ENCODE measurements around the gene HMGXB3. TPM values are rescaled to one million over a fixed set of nuclear protein-coding genes. Genes with fewer than 3 reads are reported as not detected.
"Not testable (repeated sequence)": the region's sequence is repeated elsewhere in the genome, so short reads cannot be mapped to it uniquely, and the experiment has no call there.

HMGXB3 gene
- total RNA-seq, 1 donor from 2014 or later: 57.3 TPM

DNA sequence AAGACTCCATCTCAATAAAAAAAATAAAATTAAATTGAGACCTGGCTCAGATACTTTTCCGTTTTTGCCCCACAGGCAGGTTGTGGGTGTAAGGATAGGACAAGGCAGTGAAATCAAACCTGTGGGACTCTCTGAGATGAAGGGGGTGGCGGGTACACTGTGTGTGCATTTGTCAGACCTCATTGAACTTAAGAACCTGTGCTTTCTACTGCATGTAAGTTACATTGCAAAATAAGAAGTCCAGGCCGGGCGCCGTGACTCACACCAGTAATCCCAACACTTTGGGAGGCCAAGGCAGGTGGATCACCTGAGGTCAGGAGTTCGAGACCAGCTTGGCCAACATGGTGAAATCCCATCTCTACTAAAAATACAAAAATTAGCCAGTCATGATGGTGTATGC lies 84.2 kb downstream of the HMGXB3 start:
- not testable (repeated sequence) for DNase-seq (ENCODE audit: extremely low read depth, low read depth, low spot score)

DNA sequence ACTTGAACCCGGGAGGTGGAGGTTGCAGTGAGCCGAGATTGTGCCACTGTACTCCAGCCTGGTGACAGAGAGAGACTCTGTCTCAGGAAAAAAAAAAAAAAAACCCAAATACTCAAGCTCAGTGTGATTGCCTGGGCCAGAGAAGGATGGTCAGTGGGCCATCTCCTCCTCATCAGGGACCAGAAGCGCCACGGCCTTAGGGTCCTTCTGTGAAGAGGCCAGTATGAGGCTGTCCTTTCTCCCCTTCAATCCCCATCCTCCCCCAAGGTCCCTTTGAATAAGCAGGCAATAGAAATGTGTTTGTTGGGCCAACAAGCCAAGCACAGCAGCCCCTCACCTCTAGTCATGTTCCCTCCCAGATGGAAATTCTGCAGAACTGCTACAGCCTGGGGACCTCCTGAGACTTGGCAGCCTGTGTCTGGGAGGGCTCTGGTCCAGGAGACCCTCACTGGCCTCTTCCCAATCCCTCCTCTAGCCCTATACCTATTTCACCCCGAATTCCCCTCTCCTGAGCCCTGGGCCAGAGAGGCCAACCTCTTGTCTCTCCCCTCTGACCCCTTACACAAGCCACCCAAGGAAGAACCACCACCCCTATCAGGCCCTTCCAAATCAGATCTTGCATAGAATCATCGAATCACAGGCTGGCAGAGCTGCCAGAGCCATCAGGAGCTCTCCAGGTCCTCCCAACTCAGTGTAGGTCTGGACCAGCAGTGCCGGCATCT lies 84.8 kb downstream of the HMGXB3 start:
- DNase-seq (ENCODE audit: extremely low read depth, low read depth, low spot score): no peak

DNA sequence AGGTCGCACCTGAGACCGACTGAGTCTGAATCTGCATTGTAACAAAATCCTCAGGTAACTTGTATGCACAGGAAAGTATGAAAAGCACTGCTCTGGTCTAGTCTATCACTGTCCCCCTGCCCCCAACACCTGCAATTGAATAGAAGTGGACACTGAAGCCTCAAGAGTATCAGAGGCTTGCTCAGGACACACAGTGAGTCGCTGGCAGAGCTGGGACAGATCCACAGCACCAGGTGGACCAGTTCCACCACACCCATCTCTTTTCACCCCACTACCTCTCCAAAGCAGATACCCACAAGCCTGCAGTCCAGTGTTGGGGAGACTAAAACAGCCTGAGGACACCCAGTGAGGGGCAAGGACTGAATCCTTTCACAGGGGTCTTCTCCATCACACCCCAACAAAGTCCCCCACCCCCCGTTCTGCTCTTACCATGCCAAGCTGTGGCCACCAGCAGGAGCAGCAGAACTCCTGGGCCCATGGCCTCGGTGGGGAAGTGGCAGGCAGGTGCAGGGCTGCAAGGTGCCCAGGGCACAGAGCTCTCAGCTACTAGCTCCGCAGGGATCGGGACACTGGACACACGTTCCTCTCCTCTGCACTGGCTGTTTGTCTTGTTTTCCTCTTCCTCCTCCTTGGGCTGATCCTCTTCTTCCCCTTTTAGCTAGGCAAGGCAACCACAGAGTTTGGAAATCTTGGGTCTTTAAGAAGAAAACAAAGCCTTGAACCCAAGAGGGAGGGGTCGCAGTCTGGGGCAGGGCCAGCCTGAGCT lies 85.6 kb downstream of the HMGXB3 start, which contains the start of gene CSF1R:
Gene CSF1R, minus strand, starts transcription at position 605 of the 766 bp plus-strand sequence. Its CDS starts 127 bp downstream, at position 478.
- DNase-seq (ENCODE audit: extremely low read depth, low read depth, low spot score): no peak

DNA sequence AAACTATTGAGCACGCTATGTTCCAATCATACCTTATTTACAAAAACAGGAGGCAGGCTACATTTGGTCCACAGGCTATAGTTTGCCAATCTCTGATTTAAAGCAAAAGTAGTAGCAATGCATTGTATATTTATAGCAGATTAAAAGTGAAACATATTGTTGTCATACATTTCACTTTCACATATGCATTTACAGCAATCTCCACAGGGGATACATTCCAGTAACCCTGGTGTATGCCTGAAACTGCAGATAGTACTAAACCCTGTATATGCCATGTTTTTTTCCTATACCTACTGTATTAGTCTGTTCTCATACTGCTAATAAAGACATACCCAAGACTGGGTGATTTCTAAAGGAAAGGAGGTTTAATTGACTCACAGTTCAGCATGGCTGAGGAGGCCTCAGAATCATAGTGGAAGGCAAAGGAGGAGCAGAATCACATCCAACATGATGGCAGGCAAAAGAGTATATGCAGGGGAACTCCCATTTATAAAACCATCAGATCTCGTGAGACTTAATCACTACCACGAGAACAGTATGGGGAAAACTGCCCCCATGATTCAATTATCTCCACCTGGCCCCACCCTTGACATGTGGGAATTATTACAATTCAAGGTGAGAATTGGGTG lies 91.7 kb downstream of the HMGXB3 start:
- DNase-seq (ENCODE audit: extremely low read depth, low read depth, low spot score): no peak

DNA sequence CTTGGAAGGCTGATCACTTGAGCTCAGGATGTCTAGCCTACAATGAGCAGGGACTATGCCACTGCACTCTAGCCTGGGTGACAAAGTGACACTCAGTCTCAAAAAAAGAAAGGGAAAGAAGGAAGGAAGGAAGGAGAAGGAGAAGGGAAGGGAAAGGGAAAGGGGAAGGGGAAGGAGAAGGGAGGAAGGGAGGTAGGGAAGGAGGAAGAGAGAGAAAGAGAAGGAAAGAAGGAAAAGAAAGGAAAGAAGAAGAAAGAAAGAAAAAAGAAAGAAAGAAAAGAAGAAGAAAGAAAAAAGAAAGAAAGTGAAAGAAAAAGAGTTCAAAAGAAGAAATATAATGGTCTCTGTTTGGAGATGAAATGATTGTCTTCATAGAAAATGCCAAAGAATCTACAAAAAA lies 96.6 kb downstream of the HMGXB3 start:
- no peak for DNase-seq (ENCODE audit: extremely low read depth, low read depth, low spot score)

DNA sequence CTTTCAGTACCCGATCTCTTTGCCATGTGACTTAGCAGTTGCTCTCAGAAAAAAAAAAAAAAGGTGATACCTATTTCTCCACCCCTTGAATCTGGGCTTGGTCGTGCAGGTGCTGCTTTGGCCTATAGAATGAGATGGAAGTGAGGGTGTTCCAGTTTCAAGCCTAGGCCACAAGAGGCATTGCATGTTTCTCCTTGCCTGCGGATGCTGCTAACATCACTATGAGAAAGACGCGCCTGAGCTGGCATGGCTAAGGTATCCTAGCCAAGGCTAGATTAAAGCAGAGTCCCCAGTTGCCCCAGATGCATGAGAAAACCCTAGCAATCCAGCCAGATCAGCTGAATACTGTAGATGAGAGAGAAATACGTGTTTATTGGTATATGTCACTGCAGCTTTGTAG lies 100.5 kb downstream of the HMGXB3 start:
- no peak for DNase-seq (ENCODE audit: extremely low read depth, low read depth, low spot score)

Other genes with a start within 250 kb of the HMGXB3 start
- gene PDE6A, start 55.9 kb upstream of the HMGXB3 start, total RNA-seq: not detected in 2 replicates
- 17.6 and 20.8 TPM in 2 replicates for gene SLC26A2, start 40.0 kb upstream of the HMGXB3 start, total RNA-seq
- 4.1 and 5.4 TPM in 2 replicates for gene TIGD6, start 85 bp upstream of the HMGXB3 start, total RNA-seq
- 0.10 TPM in 1 of 2 replicates, not detected in the other for gene CSF1R, start 85.8 kb downstream of the HMGXB3 start, total RNA-seq
- gene PDGFRB, start 155.1 kb downstream of the HMGXB3 start, total RNA-seq: 5.1 and 13.0 TPM in 2 replicates
- gene CDX1, start 166.0 kb downstream of the HMGXB3 start, total RNA-seq: not detected in 2 replicates
- not detected in 2 replicates for gene SLC6A7, start 189.3 kb downstream of the HMGXB3 start, total RNA-seq

Measured in glomerular endothelial cell (primary cell).